LHCN-M2 (cell line): ENCODE measurements around the gene MYH9. TPM values are rescaled to one million over a fixed set of nuclear protein-coding genes. Genes with fewer than 3 reads are reported as not detected.

Experiments used
- DNase-seq: peaks from one replicate; pipeline ENCODE4 v3.0.0-alpha.2; 2012; ENCODE audit warnings: low read depth
- total RNA-seq: library from RNA; depleted of rRNA; stranded (reverse); fragments of >200 nt; gene quantifications from 2 replicates; pipeline ENCODE4 v1.2.3, GENCODE V29; 2014

The MYH9 gene
- total RNA-seq, 1 experiment from 2014 or later = 492 TPM

- DNase-seq = peak; percentile 74
Measured at GRCh38 chr22:36332623-36333332, 55.0 kb downstream of the MYH9 start.

GRCh38 chr22:36331912-36332622 is 55.7 kb downstream of the MYH9 start:
- DNase-seq = no peak

GRCh38 chr22:36331306-36331911 is 56.4 kb downstream of the MYH9 start:
- peak; percentile 94 for DNase-seq

GRCh38 chr22:36330655-36331305 is 57.0 kb downstream of the MYH9 start:
- DNase-seq = peak; percentile 75

- no peak for DNase-seq
Measured at GRCh38 chr22:36330127-36330526, 57.6 kb downstream of the MYH9 start.

- peak; percentile 99 for DNase-seq
Measured at GRCh38 chr22:36329254-36330078, 58.3 kb downstream of the MYH9 start.

GRCh38 chr22:36328635-36329253 is 59.0 kb downstream of the MYH9 start:
- DNase-seq = peak; percentile 97

GRCh38 chr22:36327922-36328551 is 59.7 kb downstream of the MYH9 start:
- peak; percentile 92 for DNase-seq

- DNase-seq = no peak
Measured at GRCh38 chr22:36326178-36327161, 61.3 kb downstream of the MYH9 start.

GRCh38 chr22:36325154-36326031 is 62.4 kb downstream of the MYH9 start:
- DNase-seq = peak; percentile 86

- no peak for DNase-seq
Measured at GRCh38 chr22:36324414-36324813, 63.4 kb downstream of the MYH9 start.

- no peak for DNase-seq
Measured at GRCh38 chr22:36323855-36324331, 63.9 kb downstream of the MYH9 start.

- peak; percentile 74 for DNase-seq
Measured at GRCh38 chr22:36323182-36323854, 64.4 kb downstream of the MYH9 start.

GRCh38 chr22:36322602-36322915 is 65.2 kb downstream of the MYH9 start:
- no peak for DNase-seq

- DNase-seq = no peak
Measured at GRCh38 chr22:36321797-36322601, 65.8 kb downstream of the MYH9 start.

- no peak for DNase-seq
Measured at GRCh38 chr22:36320553-36320952, 67.2 kb downstream of the MYH9 start.
